Measurements from ENCODE around the gene ST8SIA1.
A peak's percentile ranks its signal among the peaks of the same experiment; 100 is the strongest.

ST8SIA1 gene

DNA sequence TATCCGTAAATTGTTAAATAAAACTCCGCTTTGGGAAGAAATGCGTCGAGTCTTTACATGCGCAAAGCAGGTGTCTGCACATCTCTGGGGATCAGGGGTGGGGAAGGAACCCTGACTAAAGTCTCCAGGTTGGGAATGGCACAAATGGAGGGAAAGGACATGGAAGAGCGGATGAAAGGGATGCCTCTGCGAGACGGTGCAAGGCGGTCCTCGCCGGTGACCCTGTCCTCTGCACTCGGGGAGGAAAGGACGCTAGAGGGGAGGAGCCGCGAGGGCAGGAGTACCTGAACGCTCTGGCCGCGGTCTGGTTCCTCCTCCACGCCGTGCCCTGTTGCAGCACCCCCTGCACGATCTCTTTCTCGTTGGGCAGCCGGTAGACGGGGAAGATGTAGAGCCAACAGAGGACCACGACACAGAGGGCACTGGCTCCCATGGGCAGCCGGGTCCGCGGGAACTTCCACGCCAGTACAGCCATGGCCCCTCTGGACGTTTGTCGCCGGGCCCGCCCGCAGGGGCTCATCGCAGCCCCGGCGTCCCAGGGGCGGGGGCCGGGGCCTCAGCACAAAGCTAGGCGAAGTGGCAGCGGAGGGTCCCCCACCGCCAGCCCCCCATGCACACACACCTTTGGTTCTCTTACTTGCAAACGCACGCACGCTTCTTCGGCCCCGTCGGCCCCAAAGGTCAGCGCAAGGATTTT is 646 bp downstream of the ST8SIA1 start:
- in situ Hi-C loops (cut with MboI; ENCODE audit: low pct_unique_long_range_greater_than_20kb, low sequenced_read_pairs), result loop anchor here (25.0 kb wide), 1 partner anchor 247 kb away; no protein-coding TSS in a partner anchor
- no peak for DNase-seq

DNA sequence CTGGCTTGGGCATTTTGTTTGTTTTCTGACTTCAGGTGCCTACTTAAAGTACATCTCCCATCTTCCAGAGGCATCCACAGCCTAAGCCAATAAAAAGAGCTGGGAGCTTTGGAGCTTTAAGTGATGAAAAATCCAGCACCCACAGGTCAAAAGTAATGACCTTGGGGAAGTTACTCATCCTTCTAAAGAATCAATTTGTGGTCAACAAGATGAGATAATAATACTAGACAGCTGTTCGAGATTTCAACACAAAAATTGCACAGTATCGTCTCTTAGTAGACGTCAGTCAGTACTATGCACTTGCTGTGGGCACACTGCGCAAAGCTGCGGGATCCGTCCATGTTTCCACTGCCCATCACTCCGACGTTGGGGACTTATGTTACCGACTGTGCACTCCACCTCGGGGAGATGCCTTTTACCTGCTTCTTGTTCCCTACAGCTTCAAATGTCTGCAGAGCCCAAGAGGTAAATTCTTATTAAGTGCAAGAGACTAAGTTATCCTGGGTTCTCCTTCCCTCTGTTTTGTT is 1.3 kb downstream of the ST8SIA1 start:
- DNase-seq, result no peak
- in situ Hi-C loops (cut with MboI; ENCODE audit: low pct_unique_long_range_greater_than_20kb, low sequenced_read_pairs), result loop anchor here (25.0 kb wide), 1 partner anchor 246 kb away; no protein-coding TSS in a partner anchor

DNA sequence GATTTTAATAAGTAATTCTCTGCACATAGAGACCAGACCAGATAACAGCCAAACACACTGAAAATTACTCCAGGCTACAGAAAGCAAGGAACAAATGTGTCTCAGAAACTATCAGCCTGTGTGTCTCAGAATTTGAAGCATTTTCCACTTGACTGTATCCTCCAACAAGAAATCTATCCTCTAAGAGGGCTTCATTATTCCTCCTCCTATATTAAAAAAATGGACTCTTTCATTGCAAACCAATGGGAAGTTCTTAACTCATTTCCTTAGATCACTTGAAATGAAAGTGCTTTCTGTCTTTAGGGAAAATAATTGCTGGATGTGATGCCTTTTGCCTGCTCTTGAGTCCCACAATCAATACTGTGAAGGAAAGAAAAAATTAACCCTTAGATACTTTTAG is 2.3 kb downstream of the ST8SIA1 start:
- DNase-seq, result no peak
- in situ Hi-C loops (cut with MboI; ENCODE audit: low pct_unique_long_range_greater_than_20kb, low sequenced_read_pairs), result loop anchor here (25.0 kb wide), 1 partner anchor 245 kb away; no protein-coding TSS in a partner anchor

DNA sequence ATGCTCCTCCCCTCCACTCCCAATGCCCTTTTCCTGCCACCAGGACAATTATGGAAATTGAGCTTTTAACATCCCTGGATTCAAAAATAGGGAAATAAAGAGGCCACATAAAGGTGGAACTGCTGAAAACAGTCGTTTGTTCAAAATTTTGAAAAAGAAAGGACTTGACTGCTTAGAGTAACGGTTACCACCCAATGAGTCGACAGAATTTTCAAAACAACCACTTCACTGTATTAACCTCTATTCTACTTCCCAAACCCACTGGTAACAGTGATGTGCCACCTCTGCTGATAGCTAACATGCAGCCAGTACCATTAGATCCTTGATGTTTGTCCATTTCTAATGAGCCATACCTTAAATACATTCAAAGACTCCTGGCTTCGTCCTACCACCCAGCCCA is 4.9 kb downstream of the ST8SIA1 start:
- no peak for DNase-seq
- in situ Hi-C loops (cut with MboI; ENCODE audit: low pct_unique_long_range_greater_than_20kb, low sequenced_read_pairs), result loop anchor here (25.0 kb wide), 1 partner anchor 242 kb away; no protein-coding TSS in a partner anchor

DNA sequence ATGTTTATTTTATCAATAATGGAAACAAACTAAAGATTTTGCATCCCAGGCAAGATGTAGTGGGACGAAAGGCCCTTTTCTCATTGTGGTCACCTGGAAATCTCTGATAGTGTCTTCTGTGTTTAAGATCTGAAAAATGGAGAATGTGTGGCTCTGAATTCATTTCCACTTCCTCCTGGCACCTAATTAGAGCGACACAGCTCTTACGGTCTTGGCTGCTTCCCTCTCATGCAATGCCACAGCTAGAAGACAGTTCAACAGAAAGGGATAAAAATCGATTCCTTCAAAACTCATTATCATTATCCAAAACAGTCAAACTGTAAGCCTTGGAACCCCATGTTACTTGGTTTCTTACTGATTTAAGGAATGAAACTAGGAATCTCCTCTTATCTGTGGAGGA is 9.3 kb downstream of the ST8SIA1 start:
- in situ Hi-C loops (cut with MboI; ENCODE audit: low pct_unique_long_range_greater_than_20kb, low sequenced_read_pairs), result loop anchor here (25.0 kb wide), 1 partner anchor 238 kb away; no protein-coding TSS in a partner anchor
- no peak for DNase-seq

DNA sequence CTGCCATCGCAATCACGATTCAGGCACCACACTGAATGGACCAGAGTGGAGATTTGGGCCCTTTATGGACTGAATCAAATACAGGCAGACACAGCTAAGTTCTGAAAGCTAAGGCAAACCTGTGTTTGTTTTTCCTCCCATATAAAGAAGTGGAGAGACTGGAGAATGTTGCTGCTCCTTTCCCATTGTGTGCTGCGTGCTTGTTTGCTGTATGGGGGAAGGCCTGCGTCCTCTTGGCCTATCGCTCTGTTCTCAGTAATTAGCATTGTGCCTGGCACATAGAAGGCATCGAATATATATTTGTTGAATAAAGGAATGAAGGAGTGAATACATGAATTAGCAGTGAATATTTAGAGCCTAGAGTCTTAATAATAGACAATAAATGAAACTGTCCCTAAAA is 12.4 kb downstream of the ST8SIA1 start:
- in situ Hi-C loops (cut with MboI; ENCODE audit: low pct_unique_long_range_greater_than_20kb, low sequenced_read_pairs), result no loop called here
- no peak for DNase-seq

DNA sequence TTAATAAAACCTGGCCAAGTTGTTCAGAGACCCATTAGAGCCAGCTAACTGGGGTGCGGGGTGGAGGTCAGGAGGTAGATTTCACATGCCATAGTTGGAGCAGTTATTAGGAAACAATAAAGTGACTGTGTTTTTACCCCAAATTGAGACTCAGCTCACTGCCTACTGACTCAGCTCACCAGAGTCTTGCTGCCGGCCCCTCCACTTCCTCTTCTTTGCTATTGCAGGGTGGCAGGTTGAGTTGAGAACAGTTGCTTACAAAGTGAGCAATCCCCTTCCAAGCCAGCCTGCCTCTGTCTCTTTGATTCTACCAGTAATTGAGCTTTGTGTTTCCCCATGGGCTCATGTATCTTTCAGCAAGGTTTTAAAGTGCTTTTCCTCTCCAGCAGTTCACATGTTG is 12.9 kb downstream of the ST8SIA1 start:
- in situ Hi-C loops (cut with MboI; ENCODE audit: low pct_unique_long_range_greater_than_20kb, low sequenced_read_pairs), result no loop called here
- no peak for DNase-seq

DNA sequence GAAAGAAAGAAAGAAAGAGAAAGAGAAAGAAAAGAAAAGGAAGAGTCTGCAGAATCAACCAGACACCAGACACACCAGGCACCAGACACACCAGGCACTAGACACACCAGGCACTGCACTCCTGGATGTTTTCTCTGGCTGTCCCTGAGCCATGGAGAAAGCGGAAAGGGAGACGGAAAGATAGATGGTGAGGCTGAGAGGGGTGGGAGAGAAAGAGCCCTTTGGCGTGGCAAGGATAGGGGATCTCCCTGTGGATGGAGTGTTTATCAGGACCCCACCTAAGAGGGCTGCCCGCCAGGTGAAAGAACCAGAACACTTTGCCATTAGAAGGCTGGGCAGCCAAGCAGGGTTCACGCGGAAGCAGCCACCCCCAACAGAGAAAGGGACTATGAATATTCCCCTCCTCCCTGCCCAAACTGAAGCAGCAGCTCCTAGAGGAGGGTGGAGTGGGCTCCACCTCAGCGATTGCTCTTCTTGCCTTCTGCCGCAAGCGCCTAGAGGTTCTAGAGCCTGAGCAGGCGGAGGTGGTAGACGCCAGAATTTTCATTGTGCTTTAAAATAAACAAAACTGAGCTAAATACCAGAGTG is 13.4 kb downstream of the ST8SIA1 start:
- no peak for DNase-seq
- in situ Hi-C loops (cut with MboI; ENCODE audit: low pct_unique_long_range_greater_than_20kb, low sequenced_read_pairs), result no loop called here

DNA sequence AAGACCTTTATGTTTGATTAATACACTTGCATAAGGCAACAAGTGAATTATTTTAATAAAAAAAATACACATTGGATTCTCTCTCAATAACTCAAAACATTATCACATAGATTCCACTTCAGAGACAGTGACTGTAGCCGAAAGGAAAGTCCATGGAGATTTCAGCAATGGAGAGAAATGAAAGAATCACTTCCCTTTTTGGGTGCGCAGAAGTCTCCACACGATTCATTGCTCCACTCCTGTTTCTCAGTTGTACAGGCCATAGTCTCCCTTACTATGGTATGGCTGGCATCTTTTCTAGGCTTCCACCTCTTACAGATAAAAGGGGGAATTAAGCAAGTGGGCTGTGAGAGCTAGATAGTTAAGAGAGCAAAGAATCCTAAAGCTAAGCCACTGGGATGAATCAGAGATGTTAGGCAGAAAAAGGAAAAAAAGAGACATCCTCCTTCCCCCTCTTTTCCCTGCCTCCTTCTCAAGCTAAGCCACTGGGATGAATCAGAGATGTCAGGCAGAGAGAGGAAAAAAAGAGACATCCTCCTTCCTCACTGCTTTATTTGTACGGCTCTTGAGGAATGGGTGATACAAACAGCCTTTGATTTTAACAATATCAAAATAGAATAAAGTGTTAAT is 16.3 kb downstream of the ST8SIA1 start:
- no peak for DNase-seq
- in situ Hi-C loops (cut with MboI; ENCODE audit: low pct_unique_long_range_greater_than_20kb, low sequenced_read_pairs), result no loop called here

DNA sequence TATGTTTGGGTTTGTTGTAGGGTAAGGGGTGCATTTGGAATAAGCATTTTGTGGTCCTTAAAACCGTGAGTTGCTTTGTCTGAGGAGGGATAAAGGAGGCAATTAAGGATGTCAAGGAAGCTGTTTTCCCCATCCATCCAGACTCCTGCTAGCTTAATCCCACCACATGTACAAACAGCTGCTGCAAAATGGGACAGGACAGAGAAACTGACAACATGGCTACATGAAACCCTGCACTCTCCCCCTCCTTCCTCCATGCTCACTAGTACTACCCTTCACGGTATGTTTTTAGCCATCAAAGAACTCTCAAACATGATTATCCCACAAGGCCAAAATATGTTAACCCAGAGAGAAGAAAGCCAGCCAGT is 20.6 kb downstream of the ST8SIA1 start:
- in situ Hi-C loops (cut with MboI; ENCODE audit: low pct_unique_long_range_greater_than_20kb, low sequenced_read_pairs), result no loop called here

DNA sequence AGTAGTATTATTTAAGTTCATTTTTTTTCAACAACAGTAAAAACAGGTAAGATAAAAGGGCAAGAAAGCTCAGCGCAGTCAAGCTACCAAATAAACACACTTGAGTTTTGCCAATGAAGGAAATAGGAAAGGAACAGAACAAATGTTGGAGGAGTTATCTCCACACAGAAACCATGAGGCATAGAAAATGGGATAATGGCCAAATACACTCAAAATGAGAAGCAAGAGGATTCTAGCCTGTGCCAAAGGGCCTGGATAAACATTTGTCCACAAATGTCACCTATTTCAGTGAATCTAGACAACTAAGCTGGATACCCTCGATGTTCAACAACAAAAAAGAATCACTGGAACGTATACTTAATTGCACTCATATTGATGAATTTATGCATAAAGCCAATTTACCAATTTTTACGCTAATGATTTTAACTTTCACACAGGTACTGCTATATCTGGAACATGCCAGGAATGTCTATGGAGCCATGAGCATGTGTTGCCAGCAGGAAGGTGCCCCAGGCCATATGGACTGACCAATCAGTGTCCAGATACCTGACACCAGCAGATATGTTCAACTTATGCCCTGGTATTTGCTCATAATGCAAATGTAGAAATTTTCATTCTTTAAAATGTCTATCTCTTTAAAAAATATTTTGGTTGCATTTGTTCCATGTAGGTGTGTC is 21.1 kb downstream of the ST8SIA1 start:
- no peak for DNase-seq
- in situ Hi-C loops (cut with MboI; ENCODE audit: low pct_unique_long_range_greater_than_20kb, low sequenced_read_pairs), result no loop called here

More for the DNA sequence above, 20.6 kb downstream of the ST8SIA1 start:
- no peak for DNase-seq

DNA sequence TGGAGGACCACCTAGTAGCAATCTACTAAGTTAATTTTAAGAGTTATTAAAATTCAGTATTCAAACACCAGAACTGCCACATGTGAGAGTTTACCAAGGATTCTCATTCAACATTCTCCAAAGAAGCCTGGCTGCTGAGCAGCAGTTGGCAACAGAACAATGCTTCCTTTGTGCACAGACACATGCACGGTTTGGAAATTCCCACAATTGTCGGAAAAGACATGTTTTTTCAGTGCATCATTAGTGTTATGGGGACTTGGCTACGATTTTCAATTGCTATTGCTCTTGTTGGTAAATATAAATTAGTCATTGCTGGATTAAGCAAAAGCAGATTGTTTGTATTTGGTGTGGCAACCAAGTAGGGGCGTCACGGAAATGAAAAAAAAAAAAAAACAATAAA is 22.2 kb downstream of the ST8SIA1 start:
- DNase-seq, result no peak
- in situ Hi-C loops (cut with MboI; ENCODE audit: low pct_unique_long_range_greater_than_20kb, low sequenced_read_pairs), result no loop called here

DNA sequence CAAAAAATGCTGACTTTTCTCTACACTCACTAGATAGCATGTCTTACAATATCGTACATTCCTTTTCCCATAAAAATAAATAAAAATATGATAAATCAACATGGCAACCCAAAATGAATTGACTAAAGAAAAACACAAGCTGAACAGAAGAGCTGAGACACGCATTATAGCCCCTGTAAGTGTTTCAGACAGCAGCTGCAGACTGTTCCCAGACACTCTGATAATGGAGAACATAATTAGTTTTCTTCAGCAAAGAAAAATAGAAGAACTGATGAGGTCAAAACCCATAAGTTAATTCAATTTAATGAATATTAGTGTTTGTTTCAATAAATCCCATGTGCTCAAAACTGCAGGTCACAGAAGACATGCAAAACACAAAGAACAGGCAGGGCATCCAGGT is 23.8 kb downstream of the ST8SIA1 start:
- no peak for DNase-seq
- in situ Hi-C loops (cut with MboI; ENCODE audit: low pct_unique_long_range_greater_than_20kb, low sequenced_read_pairs), result no loop called here

DNA sequence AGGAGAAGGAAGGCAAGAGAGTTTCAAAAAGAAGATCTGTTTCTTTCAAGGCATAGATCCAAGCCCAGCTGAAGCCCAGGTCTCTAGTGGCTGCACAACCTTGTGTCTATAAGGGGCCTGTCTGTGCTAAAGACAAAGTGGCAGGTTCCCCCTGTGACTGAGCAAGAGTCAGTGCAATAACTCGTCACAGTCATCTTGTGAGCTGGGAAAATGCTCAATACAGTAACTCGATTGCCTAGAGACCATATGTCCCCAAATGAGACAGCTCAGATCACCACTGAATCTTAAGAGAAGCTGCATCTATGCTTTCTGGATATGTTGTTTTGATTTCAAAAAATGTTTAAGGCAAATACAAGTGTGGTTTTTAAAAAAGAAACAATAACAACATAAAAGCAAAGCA is 24.2 kb downstream of the ST8SIA1 start:
- in situ Hi-C loops (cut with MboI; ENCODE audit: low pct_unique_long_range_greater_than_20kb, low sequenced_read_pairs), result no loop called here

DNA sequence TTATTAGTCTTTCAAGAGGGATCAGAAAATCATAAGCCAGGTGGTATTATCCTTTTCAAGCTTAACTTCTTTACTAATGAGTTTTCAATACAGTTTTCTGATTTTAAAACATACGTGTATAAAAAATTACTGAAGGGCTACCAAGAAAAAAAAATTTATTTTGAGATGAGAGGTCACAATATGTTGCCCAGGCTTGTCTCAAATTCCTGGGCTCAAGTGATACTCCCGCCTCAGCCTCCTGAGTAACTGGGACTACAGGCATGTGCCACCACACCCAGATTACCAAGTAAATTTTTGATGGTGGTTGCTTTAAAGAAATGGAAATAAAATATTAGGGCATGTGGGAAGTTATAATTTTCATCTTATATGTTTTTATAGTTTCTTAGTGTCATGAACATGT is 26.7 kb downstream of the ST8SIA1 start:
- DNase-seq, result no peak
- in situ Hi-C loops (cut with MboI; ENCODE audit: low pct_unique_long_range_greater_than_20kb, low sequenced_read_pairs), result no loop called here

More for the DNA sequence above, 24.2 kb downstream of the ST8SIA1 start:
- DNase-seq, result no peak

DNA sequence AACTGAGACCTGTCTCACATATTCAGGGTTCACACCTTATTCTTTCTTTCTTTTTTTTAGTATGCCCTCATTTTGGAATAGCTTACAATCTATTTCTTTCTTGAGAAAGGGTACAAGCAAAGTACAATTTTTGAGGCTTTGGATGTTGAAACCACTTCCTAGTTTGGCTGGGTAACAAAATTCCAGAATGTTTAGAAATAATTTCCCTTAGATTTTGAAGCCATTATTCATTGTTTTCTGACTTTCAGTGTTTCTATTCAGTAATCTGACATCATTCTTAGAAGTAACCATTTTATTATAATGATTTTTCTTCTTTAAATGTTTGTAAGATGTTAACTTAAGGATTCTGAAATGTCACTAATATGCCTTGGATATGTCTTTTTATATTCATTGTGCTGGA is 28.2 kb downstream of the ST8SIA1 start:
- no peak for DNase-seq

DNA sequence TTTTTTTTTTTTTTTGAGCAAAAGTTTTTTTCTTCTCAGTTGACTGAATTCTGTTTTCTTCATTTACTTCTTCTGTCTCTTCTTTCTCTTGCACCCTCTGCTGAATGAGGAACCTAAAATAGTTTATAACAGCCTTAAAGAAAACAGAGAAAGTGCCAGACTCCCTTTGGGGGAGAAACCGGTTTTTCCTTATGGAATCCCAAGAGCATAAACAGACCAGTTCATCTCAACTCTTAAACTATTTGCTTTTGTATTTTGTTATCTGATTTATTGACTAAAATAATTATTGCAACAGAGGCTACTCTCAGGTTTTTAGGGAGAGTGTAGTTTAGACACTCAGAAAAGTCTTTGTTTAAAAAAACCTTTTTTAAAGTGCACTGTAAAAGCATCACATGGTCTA is 30.2 kb downstream of the ST8SIA1 start:
- in situ Hi-C loops (cut with MboI; ENCODE audit: low pct_unique_long_range_greater_than_20kb, low sequenced_read_pairs), result no loop called here
- no peak for DNase-seq

More for the DNA sequence above, 28.2 kb downstream of the ST8SIA1 start:
- in situ Hi-C loops (cut with MboI; ENCODE audit: low pct_unique_long_range_greater_than_20kb, low sequenced_read_pairs), result no loop called here

DNA sequence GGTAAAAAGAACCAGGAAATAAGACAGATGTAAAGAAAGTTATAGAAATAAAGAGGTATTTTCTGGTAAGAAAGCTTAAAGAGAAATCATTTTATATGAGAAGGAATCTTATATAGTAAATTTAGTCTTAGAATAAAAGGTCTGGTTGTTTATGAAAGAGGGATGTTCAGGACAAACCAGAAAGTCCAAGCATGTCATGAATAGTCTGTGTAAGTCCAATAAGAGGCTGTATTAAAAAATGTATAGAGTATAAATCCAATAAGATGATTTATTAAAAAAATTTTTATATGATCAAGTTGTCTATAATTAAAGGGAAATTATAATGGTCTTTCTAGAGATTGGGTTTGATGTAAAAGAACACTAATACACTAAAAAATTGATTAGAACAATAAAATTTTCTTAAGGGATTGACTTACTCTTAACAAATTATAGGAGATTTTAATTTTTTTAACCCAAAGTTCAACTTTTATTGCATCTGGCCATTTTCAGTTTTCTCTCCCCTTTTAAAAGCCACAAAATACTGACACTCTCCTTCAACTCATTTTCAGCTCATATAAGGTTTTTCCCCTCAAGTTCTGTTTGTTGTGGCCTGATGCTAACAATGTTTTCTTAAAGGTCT is 35.1 kb downstream of the ST8SIA1 start:
- in situ Hi-C loops (cut with MboI; ENCODE audit: low pct_unique_long_range_greater_than_20kb, low sequenced_read_pairs), result no loop called here
- peak; percentile 14 for DNase-seq

DNA sequence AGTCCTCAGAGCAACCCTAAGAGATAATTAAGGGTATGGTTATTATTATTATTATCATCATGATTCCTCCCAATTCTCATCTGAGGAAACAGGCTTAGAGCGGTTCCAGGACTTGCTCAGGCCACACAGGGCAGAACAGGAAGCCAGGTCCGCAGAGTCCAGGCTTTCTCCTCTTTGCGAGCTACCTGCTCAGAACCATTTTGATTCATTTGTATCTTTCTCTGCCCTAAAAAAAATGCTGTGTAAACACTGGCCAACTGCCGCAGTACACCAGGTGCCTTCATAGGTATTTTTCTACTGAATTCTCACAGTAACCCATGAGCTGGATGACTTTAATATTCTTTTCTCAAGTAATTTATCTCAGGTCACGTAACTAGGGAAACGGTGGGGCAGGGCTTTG is 45.3 kb downstream of the ST8SIA1 start:
- in situ Hi-C loops (cut with MboI; ENCODE audit: low pct_unique_long_range_greater_than_20kb, low sequenced_read_pairs), result no loop called here
- DNase-seq, result no peak

Measured in KBM-7 (cell line).